Liver (tissue), 9 donors: ENCODE measurements around the gene CABLES1. TPM values are rescaled to one million over a fixed set of nuclear protein-coding genes. Genes with fewer than 3 reads are reported as not detected.

Source experiments
- DNase-seq: peaks from one replicate; pipeline ENCODE4 v3.0.0-alpha.2; 2017; ENCODE audit warnings: low spot score
- H3K27ac ChIP-seq, 2 donors: one replicate each; pipeline ENCODE4 v1.7.0; 2013; ENCODE audit warnings: inconsistent platforms in 2 of 2, low read length in 2 of 2, control low read depth in 1 of 2, low read depth in 1 of 2, mild to moderate bottlenecking in 1 of 2
- H3K27me3 ChIP-seq, 4 donors: one replicate each; pipeline versions ENCODE4 v1.6.1 to v1.7.0; 2013; ENCODE audit warnings: low read length in 3 of 4, inconsistent platforms in 1 of 4, mild to moderate bottlenecking in 1 of 4, moderate library complexity in 1 of 4; ENCODE audit not compliant: control insufficient read depth in 4 of 4, insufficient read depth in 4 of 4
- H3K36me3 ChIP-seq, 4 donors: one replicate each; pipeline versions ENCODE4 v1.6.1 to v1.7.0; 2013; ENCODE audit warnings: low read length in 3 of 4, mild to moderate bottlenecking in 3 of 4, low read depth in 1 of 4, moderate library complexity in 1 of 4; ENCODE audit not compliant: control insufficient read depth in 4 of 4, insufficient read depth in 3 of 4
- H3K4me1 ChIP-seq, 4 donors: one replicate each; pipeline versions ENCODE4 v1.6.1 to v1.7.0; 2013; ENCODE audit warnings: low read length in 3 of 4, mild to moderate bottlenecking in 3 of 4, moderate library complexity in 1 of 4; ENCODE audit not compliant: control insufficient read depth in 4 of 4, insufficient read depth in 4 of 4
- H3K4me3 ChIP-seq, 3 donors: one replicate each; pipeline versions ENCODE4 v1.6.1 to v1.7.0; 2013; ENCODE audit warnings: low read length in 3 of 3, control low read depth in 1 of 3, low read depth in 1 of 3, mild to moderate bottlenecking in 1 of 3
- H3K9ac ChIP-seq, 2 donors: one replicate each; pipeline ENCODE4 v1.7.0; 2013; ENCODE audit warnings: low read length in 2 of 2, mild to moderate bottlenecking in 2 of 2, moderate library complexity in 2 of 2, control low read depth in 1 of 2, low read depth in 1 of 2
- H3K9me3 ChIP-seq, 4 donors: one replicate each; pipeline versions ENCODE4 v1.6.1 to v1.7.0; 2013; ENCODE audit warnings: low read length in 3 of 4; ENCODE audit not compliant: control insufficient read depth in 4 of 4
- ATF3 ChIP-seq: IDR thresholded peaks from 2 replicates; pipeline ENCODE4 v1.6.1; 2016; ENCODE audit warnings: antibody characterized with exemption
- CTCF ChIP-seq: fragments of 150-350 bp; IDR thresholded peaks from 2 replicates; pipeline ENCODE4 v1.5.1; 2017; ENCODE audit warnings: improper control_type of control experiment, low read depth, low read length; ENCODE audit not compliant: missing input control
- EGR1 ChIP-seq, 2 donors: IDR thresholded peaks; 2 replicates each; pipeline ENCODE4 v1.6.1; 2016 to 2018; ENCODE audit warnings: antibody characterized with exemption in 2 of 2, low read depth in 2 of 2
- FOXA1 ChIP-seq: IDR thresholded peaks from 2 replicates; pipeline ENCODE4 v1.6.1; 2016; ENCODE audit warnings: antibody characterized with exemption
- FOXA2 ChIP-seq: IDR thresholded peaks from 2 replicates; pipeline ENCODE4 v1.6.1; 2016; ENCODE audit warnings: antibody characterized with exemption
- GABPA ChIP-seq, 2 donors: IDR thresholded peaks in 1 of 2; conservative IDR thresholded peaks in 1 of 2; 2 replicates each; pipeline ENCODE4 v1.6.1; 2016; ENCODE audit warnings: antibody characterized with exemption in 2 of 2, mild to moderate bottlenecking in 1 of 2, moderate library complexity in 1 of 2
- HNF4G ChIP-seq: IDR thresholded peaks from 2 replicates; pipeline ENCODE4 v1.6.1; 2016; ENCODE audit warnings: antibody characterized with exemption
- JUND ChIP-seq, 2 donors: IDR thresholded peaks; 2 replicates each; pipeline ENCODE4 v1.6.1; 2016; ENCODE audit warnings: antibody characterized with exemption in 2 of 2
- REST ChIP-seq: IDR thresholded peaks from 2 replicates; pipeline ENCODE4 v1.6.1; 2016; ENCODE audit warnings: antibody characterized with exemption, mild to moderate bottlenecking
- SP1 ChIP-seq: IDR thresholded peaks from 2 replicates; pipeline ENCODE4 v1.6.1; 2018; ENCODE audit warnings: antibody characterized with exemption, mild to moderate bottlenecking
- TAF1 ChIP-seq: conservative IDR thresholded peaks from 2 replicates; pipeline ENCODE4 v1.6.1; 2016; ENCODE audit warnings: antibody characterized with exemption, mild to moderate bottlenecking
- WGBS: extraction: QIAGEN DNeasy Blood & Tissue Kit; methylation state at CpG from one replicate; pipeline ENCODE4 v1.1.7; 2013; 5-methylcytosine and 5-hydroxymethylcytosine counted together
- polyA plus RNA-seq, 2 donors: library from polyadenylated mRNA; stranded (reverse) in 1 of 2; unstranded in 1 of 2; fragments of 200-250 nt in 1 of 2; fragments of >200 nt in 1 of 2; fragmentation: Nextera tagmentation in 1 of 2; extraction: Ambion mirVana in 1 of 2; gene quantifications; one replicate each; pipeline versions ENCODE4 v1.2.1 to v1.2.3, GENCODE V29; 2013 to 2015
- total RNA-seq, 2 donors: library from RNA; depleted of rRNA; stranded (reverse); fragments of >200 nt; gene quantifications; one replicate each; pipeline ENCODE4 v1.2.3, GENCODE V29; 2014
- TF ChIP-seq, protein P1 (sequence below): IDR thresholded peaks from 2 replicates; pipeline ENCODE4 v1.6.1; 2016; ENCODE audit warnings: antibody characterized with exemption
- donor health status: healthy.
- donor health status: healthy.
- donor health status: healthy.
- donor health status: healthy.
- donor health status: healthy.

Gene CABLES1
- total and polyA plus RNA-seq, 4 donors: 3.3 to 8.9 (median 4.5) TPM

GRCh38 chr18:23183411-23184150, 48.3 kb downstream of the CABLES1 start:
- no peak overlapping the region for H3K9ac ChIP-seq
- no peak overlapping the region for H3K27ac ChIP-seq
- no peak overlapping the region for H3K4me3 ChIP-seq
- H3K4me1 ChIP-seq: peaks cover 3 to 8% (median 7%) of the 10 kb centered on the region in 4 donors
- no peaks in the 10 kb centered on the region for H3K36me3 ChIP-seq
- no peaks in the 10 kb centered on the region for H3K27me3 ChIP-seq
- DNase-seq: no peak
- no peaks in the 10 kb centered on the region for H3K9me3 ChIP-seq
- WGBS: 87% methylated on average over 8 of the region's 8 CpGs
- TF ChIP-seq FOXA1 (no peak), EGR1 (IDR thresholded peaks at IDR 0.05; ENCODE audit: low read depth in 2 of 2) (no peak), JUND (IDR thresholded peaks at IDR 0.05) (no peak), HNF4G (no peak), ATF3 (no peak), SP1 (no peak), GABPA (IDR thresholded peaks at IDR 0.05 in 1 of 2, conservative IDR thresholded peaks at IDR 0.05 in 1 of 2) (no peak)
- TF ChIP-seq, protein P1, sequence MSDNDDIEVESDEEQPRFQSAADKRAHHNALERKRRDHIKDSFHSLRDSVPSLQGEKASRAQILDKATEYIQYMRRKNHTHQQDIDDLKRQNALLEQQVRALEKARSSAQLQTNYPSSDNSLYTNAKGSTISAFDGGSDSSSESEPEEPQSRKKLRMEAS: no peak

GRCh38 chr18:23186781-23187180, 51.5 kb downstream of the CABLES1 start:
- WGBS: 98% methylated on average over 4 of the region's 4 CpGs
- H3K36me3 ChIP-seq: no peaks in the 10 kb centered on the region
- no peaks in the 10 kb centered on the region for H3K27me3 ChIP-seq
- no peak overlapping the region for H3K9ac ChIP-seq
- no peak overlapping the region for H3K27ac ChIP-seq
- DNase-seq: no peak
- H3K4me3 ChIP-seq: no peak overlapping the region
- H3K4me1 ChIP-seq: peaks cover 4 to 17% (median 13%) of the 10 kb centered on the region in 4 donors
- TF ChIP-seq CTCF: no peak
- TF ChIP-seq REST: no peak
- no peak for TF ChIP-seq TAF1
- no peak for TF ChIP-seq SP1
- TF ChIP-seq GABPA (IDR thresholded peaks at IDR 0.05 in 1 of 2, conservative IDR thresholded peaks at IDR 0.05 in 1 of 2): no peak
- no peak for TF ChIP-seq FOXA1
- TF ChIP-seq JUND (IDR thresholded peaks at IDR 0.05): no peak
- no peak for TF ChIP-seq FOXA2
- no peaks in the 10 kb centered on the region for H3K9me3 ChIP-seq
